ENCODE results near the gene NRG2. TPM values are rescaled to one million over a fixed set of nuclear protein-coding genes. Genes with fewer than 3 reads are reported as not detected.

NRG2 gene
- total and polyA plus RNA-seq, 7 experiments from 2014 or later: 0.05 to 0.22 (median 0.12) TPM; not detected in 3

DNA sequence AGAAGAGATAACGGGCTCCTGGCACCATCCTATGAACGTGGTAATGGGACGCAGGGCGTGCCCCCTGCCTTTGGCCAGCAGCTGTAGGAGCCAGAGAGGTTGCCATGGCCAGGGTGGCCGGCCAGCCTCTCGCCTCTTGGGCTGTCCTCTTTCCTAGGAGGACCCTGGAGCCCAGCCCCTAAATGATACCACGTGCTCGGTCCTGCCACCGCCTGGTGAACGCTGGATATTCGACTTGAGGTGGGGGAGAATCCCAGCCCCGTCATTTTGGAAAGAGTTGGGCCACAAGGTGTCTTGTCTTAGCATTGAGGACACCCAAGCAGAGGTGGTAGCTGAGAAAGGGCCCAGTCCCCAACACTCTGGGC is 391 bp upstream of the NRG2 start:
- Mint-ChIP-seq H3K27me3 (peaks cover 64 to 71% (median 67%) of the 10 kb centered on the region in 5 donors), H3K27ac (no peak overlapping the region), H3K36me3 (peaks cover 0 to 4% (median 0%) of the 10 kb centered on the region in 5 donors), H3K9me3 (no peaks in the 10 kb centered on the region), H3K4me3 (peak overlapping the region; percentile 66 to 85 (median 80)), H3K4me1 (peaks cover 9 to 27% (median 18%) of the 10 kb centered on the region in 7 donors)
- H3K27ac ChIP-seq (ENCODE audit: low read depth, low read length): no peak overlapping the region
- peaks cover 0 to 24% of the 10 kb centered on the region in 2 donors for H3K27me3 ChIP-seq (ENCODE audit: control insufficient read depth in 2 of 2, insufficient read depth in 2 of 2, low read length in 2 of 2)
- no peaks in the 10 kb centered on the region for H3K36me3 ChIP-seq (ENCODE audit: control insufficient read depth in 2 of 3, insufficient read depth in 3 of 3, low read length in 3 of 3)
- POLR2A ChIA-PET: no interaction called here
- CTCF ChIA-PET: no interaction called here
- no peaks in the 10 kb centered on the region for H3K9me3 ChIP-seq (ENCODE audit: control insufficient read depth in 2 of 3, low read length in 3 of 3)
- intact Hi-C loops (cut with micrococcal nuclease): loop anchor here in 1 of 2 donors (2.0 kb wide), 1 partner anchor 75 kb away; no protein-coding TSS in a partner anchor
- peaks cover 3 to 6% of the 10 kb centered on the region in 2 donors for H3K4me1 ChIP-seq (ENCODE audit: control insufficient read depth in 2 of 2, insufficient read depth in 2 of 2, low read length in 2 of 2)
- H3K4me3 ChIP-seq (ENCODE audit: low read length): peak overlapping the region; percentile 55
- no peak for ATAC-seq
- no peak for DNase-seq

DNA sequence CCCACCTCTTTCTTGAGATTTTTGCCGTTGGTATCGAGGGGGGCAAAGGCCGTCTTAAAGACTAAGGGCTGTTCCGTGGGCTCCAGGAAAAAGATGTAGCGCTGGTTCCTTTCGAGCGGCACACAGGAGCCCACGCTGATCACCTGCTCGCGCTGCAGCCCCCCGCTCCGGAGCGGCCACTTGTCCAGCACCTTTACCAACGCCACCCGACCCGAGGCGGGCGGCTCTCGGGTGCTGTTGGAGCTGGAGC is 781 bp downstream of the NRG2 start:
- peaks cover 66 to 76% (median 68%) of the 10 kb centered on the region in 5 donors for H3K27me3 Mint-ChIP-seq
- peaks cover 0 to 24% of the 10 kb centered on the region in 2 donors for H3K27me3 ChIP-seq (ENCODE audit: control insufficient read depth in 2 of 2, insufficient read depth in 2 of 2, low read length in 2 of 2)
- H3K4me3 Mint-ChIP-seq: peak overlapping the region in 9 of 10 donors; percentile 3 to 85 (median 77)
- H3K9me3 ChIP-seq (ENCODE audit: control insufficient read depth in 2 of 3, low read length in 3 of 3): no peaks in the 10 kb centered on the region
- no peaks in the 10 kb centered on the region for H3K36me3 ChIP-seq (ENCODE audit: control insufficient read depth in 2 of 3, insufficient read depth in 3 of 3, low read length in 3 of 3)
- H3K27ac ChIP-seq (ENCODE audit: low read depth, low read length): no peak overlapping the region
- intact Hi-C loops (cut with micrococcal nuclease): loop anchor here in 1 of 2 donors (2.0 kb wide), 1 partner anchor 74 kb away; no protein-coding TSS in a partner anchor
- POLR2A ChIA-PET: no interaction called here
- H3K9me3 Mint-ChIP-seq: no peaks in the 10 kb centered on the region
- peaks cover 0 to 4% (median 0%) of the 10 kb centered on the region in 5 donors for H3K36me3 Mint-ChIP-seq
- CTCF ChIA-PET: no interaction called here
- peaks cover 12 to 30% (median 22%) of the 10 kb centered on the region in 7 donors for H3K4me1 Mint-ChIP-seq
- peaks cover 3 to 6% of the 10 kb centered on the region in 2 donors for H3K4me1 ChIP-seq (ENCODE audit: control insufficient read depth in 2 of 2, insufficient read depth in 2 of 2, low read length in 2 of 2)
- ATAC-seq (no peak), DNase-seq (no peak)
- peak overlapping the region; percentile 55 for H3K4me3 ChIP-seq (ENCODE audit: low read length)
- H3K27ac Mint-ChIP-seq: no peak overlapping the region

DNA sequence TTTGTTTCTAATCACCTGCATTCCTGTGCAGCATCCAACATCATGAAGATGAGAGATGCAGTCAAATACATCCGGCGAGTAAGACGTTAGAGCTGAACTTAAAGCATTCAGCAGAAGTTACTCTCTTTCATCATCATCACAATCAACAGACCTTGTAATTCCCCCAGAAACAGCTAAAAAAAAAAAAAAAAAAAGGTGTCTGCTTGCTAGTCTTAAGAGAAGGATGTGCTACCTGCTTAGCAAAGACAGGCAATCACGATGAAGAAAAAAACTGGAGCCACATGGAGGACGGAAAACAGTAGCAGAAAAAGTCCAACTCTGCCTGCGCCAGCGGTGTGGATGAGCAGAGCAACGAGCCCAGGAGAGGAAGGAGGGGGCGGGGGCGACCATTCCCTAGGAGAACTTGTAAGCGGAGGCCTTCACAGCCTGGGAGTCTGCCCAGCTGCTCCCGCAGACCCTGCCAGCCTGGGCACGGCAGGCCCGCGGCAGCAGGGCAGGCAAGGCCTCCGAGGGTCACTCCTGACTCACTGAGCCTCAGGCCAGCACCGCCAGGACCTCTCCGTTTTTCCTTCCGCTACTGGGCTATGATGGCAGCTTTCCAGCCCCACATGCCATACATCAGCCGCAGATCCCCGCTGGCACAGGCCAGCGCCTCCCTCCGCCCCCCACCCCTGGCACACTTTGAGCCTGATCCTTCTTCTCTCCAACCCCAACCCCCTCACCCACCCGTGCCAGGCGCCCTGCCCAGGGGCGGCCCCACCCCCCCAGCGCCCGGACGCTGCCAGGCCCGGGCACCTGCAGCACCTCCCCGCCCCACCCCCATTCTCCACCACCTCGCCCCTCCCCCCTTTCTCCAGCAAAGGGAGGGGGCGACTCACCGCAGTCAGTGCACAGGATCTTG is 1.4 kb downstream of the NRG2 start:
- POLR2A ChIA-PET: no interaction called here

DNA sequence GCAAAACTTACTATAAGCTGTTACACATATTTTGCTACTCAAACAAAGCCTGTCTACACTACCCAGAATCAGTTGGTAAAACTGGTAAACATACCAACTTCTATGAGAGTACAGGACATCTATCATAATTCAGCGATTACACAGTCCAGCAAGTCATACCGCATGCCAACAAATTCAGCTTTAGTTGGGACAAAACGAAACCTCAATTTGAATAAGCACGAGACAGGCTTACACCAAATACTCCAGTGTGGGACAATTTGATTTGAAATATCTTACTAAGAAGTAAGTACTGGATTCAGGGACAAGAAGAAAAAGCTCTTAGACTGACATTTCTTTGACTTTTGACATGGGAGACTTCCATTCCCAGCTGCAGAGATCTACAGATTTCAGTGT is 2.0 kb downstream of the NRG2 start:
- peaks cover 74 to 86% (median 75%) of the 10 kb centered on the region in 5 donors for H3K27me3 Mint-ChIP-seq
- H3K9me3 Mint-ChIP-seq: no peaks in the 10 kb centered on the region
- peaks cover 0 to 4% (median 0%) of the 10 kb centered on the region in 5 donors for H3K36me3 Mint-ChIP-seq
- DNase-seq: no peak
- H3K4me3 Mint-ChIP-seq: peak overlapping the region; percentile 52 to 91 (median 82)
- no peak overlapping the region for H3K27ac ChIP-seq (ENCODE audit: low read depth, low read length)
- peaks cover 3 to 6% of the 10 kb centered on the region in 2 donors for H3K4me1 ChIP-seq (ENCODE audit: control insufficient read depth in 2 of 2, insufficient read depth in 2 of 2, low read length in 2 of 2)
- no peak overlapping the region for H3K4me3 ChIP-seq (ENCODE audit: low read length)
- ChIA-PET CTCF (no interaction called here), POLR2A (no interaction called here)
- H3K36me3 ChIP-seq (ENCODE audit: control insufficient read depth in 2 of 3, insufficient read depth in 3 of 3, low read length in 3 of 3): no peaks in the 10 kb centered on the region
- H3K9me3 ChIP-seq (ENCODE audit: control insufficient read depth in 2 of 3, low read length in 3 of 3): no peaks in the 10 kb centered on the region
- peaks cover 12 to 30% (median 22%) of the 10 kb centered on the region in 7 donors for H3K4me1 Mint-ChIP-seq
- no peak for ATAC-seq
- H3K27me3 ChIP-seq (ENCODE audit: control insufficient read depth in 2 of 2, insufficient read depth in 2 of 2, low read length in 2 of 2): peaks cover 0 to 24% of the 10 kb centered on the region in 2 donors
- no peak overlapping the region for H3K27ac Mint-ChIP-seq
- intact Hi-C loops (cut with micrococcal nuclease): no loop called here

More for the DNA sequence above, 1.4 kb downstream of the NRG2 start:
- Mint-ChIP-seq H3K27me3 (peaks cover 68 to 81% (median 69%) of the 10 kb centered on the region in 5 donors), H3K27ac (peak overlapping the region in 2 of 9 donors; percentile 28 to 81), H3K36me3 (peaks cover 0 to 4% (median 0%) of the 10 kb centered on the region in 5 donors), H3K4me1 (peaks cover 12 to 30% (median 22%) of the 10 kb centered on the region in 7 donors), H3K4me3 (peak overlapping the region; percentile 71 to 91 (median 82)), H3K9me3 (no peaks in the 10 kb centered on the region)
- H3K36me3 ChIP-seq (ENCODE audit: control insufficient read depth in 2 of 3, insufficient read depth in 3 of 3, low read length in 3 of 3): no peaks in the 10 kb centered on the region
- H3K4me3 ChIP-seq (ENCODE audit: low read length): no peak overlapping the region
- DNase-seq: peak in 2 of 9 donors; percentile 9
- H3K27ac ChIP-seq (ENCODE audit: low read depth, low read length): no peak overlapping the region
- intact Hi-C loops (cut with micrococcal nuclease): loop anchor here in 1 of 2 donors (2.0 kb wide), 1 partner anchor 73 kb away; no protein-coding TSS in a partner anchor
- H3K4me1 ChIP-seq (ENCODE audit: control insufficient read depth in 2 of 2, insufficient read depth in 2 of 2, low read length in 2 of 2): peaks cover 3 to 6% of the 10 kb centered on the region in 2 donors
- no peaks in the 10 kb centered on the region for H3K9me3 ChIP-seq (ENCODE audit: control insufficient read depth in 2 of 3, low read length in 3 of 3)
- H3K27me3 ChIP-seq (ENCODE audit: control insufficient read depth in 2 of 2, insufficient read depth in 2 of 2, low read length in 2 of 2): peaks cover 0 to 24% of the 10 kb centered on the region in 2 donors
- ATAC-seq: no peak
- CTCF ChIA-PET: no interaction called here

DNA sequence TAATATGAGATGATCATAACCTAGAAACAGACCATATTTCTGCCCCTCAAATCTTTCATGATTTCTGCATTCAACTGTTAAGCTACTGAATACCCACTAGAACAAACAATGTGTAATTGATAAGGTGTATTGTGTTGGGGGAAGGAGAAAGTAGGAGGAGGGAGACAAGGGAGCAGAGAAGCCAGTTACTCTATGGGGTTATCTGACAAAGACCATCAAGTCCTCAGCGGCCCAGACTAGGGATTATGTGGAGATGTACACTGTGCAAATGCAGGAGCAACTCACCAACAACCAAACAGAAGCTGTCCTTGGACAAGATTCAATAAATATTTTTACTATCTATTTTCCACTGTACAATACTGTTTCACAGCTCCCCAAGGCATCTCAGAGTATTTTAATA is 2.7 kb downstream of the NRG2 start:
- no peak for DNase-seq
- ChIA-PET CTCF (no interaction called here), POLR2A (no interaction called here)
- no peak overlapping the region for H3K27ac ChIP-seq (ENCODE audit: low read depth, low read length)
- peaks cover 0 to 19% of the 10 kb centered on the region in 2 donors for H3K27me3 ChIP-seq (ENCODE audit: control insufficient read depth in 2 of 2, insufficient read depth in 2 of 2, low read length in 2 of 2)
- ATAC-seq: no peak
- H3K4me3 ChIP-seq (ENCODE audit: low read length): no peak overlapping the region
- no peak overlapping the region for H3K4me3 Mint-ChIP-seq
- H3K27ac Mint-ChIP-seq: no peak overlapping the region
- H3K4me1 ChIP-seq (ENCODE audit: control insufficient read depth in 2 of 2, insufficient read depth in 2 of 2, low read length in 2 of 2): peaks cover 3 to 6% of the 10 kb centered on the region in 2 donors
- peaks cover 74 to 87% (median 76%) of the 10 kb centered on the region in 5 donors for H3K27me3 Mint-ChIP-seq
- intact Hi-C loops (cut with micrococcal nuclease): no loop called here
- no peaks in the 10 kb centered on the region for H3K9me3 ChIP-seq (ENCODE audit: control insufficient read depth in 2 of 3, low read length in 3 of 3)
- no peaks in the 10 kb centered on the region for H3K36me3 ChIP-seq (ENCODE audit: control insufficient read depth in 2 of 3, insufficient read depth in 3 of 3, low read length in 3 of 3)
- no peaks in the 10 kb centered on the region for H3K9me3 Mint-ChIP-seq
- H3K4me1 Mint-ChIP-seq: peaks cover 12 to 30% (median 22%) of the 10 kb centered on the region in 7 donors
- H3K36me3 Mint-ChIP-seq: peaks cover 0 to 4% (median 0%) of the 10 kb centered on the region in 5 donors

DNA sequence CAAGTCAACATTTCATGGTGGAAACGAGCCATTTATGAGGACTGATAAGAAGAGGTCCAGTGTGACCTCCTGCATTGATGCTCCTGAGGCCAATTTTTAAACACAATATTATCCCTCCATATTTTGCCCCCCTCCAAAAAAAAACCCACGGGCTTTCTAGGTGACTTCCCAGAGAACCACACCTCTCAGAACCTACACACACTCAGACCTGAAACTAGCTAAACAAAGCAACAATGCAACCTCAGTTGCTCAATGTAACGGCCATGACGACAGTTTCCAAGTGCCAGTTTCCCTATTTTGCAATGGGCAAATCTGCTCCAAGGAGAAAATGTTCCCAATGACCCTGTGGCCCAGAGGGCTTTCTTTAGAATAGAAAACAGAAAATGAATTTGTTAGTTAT is 3.5 kb downstream of the NRG2 start:
- no peak for ATAC-seq
- Histone ChIP-seq H3K27me3 (ENCODE audit: control insufficient read depth in 2 of 2, insufficient read depth in 2 of 2, low read length in 2 of 2) (peaks cover 0 to 13% of the 10 kb centered on the region in 2 donors), H3K9me3 (ENCODE audit: control insufficient read depth in 2 of 3, low read length in 3 of 3) (no peaks in the 10 kb centered on the region), H3K4me1 (ENCODE audit: control insufficient read depth in 2 of 2, insufficient read depth in 2 of 2, low read length in 2 of 2) (peaks cover 3 to 6% of the 10 kb centered on the region in 2 donors), H3K27ac (ENCODE audit: low read depth, low read length) (no peak overlapping the region), H3K36me3 (ENCODE audit: control insufficient read depth in 2 of 3, insufficient read depth in 3 of 3, low read length in 3 of 3) (no peaks in the 10 kb centered on the region), H3K4me3 (ENCODE audit: low read length) (no peak overlapping the region)
- POLR2A ChIA-PET: no interaction called here
- no peak for DNase-seq
- CTCF ChIA-PET: no interaction called here
- H3K36me3 Mint-ChIP-seq: peaks cover 0 to 5% (median 0%) of the 10 kb centered on the region in 5 donors
- no peak overlapping the region for H3K4me3 Mint-ChIP-seq
- H3K27ac Mint-ChIP-seq: no peak overlapping the region
- H3K9me3 Mint-ChIP-seq: peaks cover 0 to 7% (median 0%) of the 10 kb centered on the region in 11 donors
- intact Hi-C loops (cut with micrococcal nuclease): no loop called here
- peaks cover 73 to 85% (median 76%) of the 10 kb centered on the region in 5 donors for H3K27me3 Mint-ChIP-seq
- peaks cover 12 to 30% (median 22%) of the 10 kb centered on the region in 7 donors for H3K4me1 Mint-ChIP-seq
